OCI-LY7 (cell line): ENCODE data around the gene GSTA1.
"Not testable (repeated sequence)": the region's sequence is repeated elsewhere in the genome, so short reads cannot be mapped to it uniquely, and the experiment has no call there.

Experiments
- CTCF ChIP-seq: fragments of 200-600 bp; sonication (generic); conservative IDR thresholded peaks from 2 replicates; pipeline ENCODE4 v1.5.1; 2014; ENCODE audit warnings: mild to moderate bottlenecking, antibody characterized with exemption, low read length, moderate library complexity, mixed read lengths
- EZH2phosphoT487 ChIP-seq: fragments of 200-600 bp; sonication (generic); IDR thresholded peaks from 2 replicates; pipeline ENCODE4 v1.6.1; 2018; ENCODE audit warnings: low read depth, borderline replicate concordance, mild to moderate bottlenecking, mixed run types, antibody characterized with exemption, low read length, moderate library complexity, mixed read lengths

DNA sequence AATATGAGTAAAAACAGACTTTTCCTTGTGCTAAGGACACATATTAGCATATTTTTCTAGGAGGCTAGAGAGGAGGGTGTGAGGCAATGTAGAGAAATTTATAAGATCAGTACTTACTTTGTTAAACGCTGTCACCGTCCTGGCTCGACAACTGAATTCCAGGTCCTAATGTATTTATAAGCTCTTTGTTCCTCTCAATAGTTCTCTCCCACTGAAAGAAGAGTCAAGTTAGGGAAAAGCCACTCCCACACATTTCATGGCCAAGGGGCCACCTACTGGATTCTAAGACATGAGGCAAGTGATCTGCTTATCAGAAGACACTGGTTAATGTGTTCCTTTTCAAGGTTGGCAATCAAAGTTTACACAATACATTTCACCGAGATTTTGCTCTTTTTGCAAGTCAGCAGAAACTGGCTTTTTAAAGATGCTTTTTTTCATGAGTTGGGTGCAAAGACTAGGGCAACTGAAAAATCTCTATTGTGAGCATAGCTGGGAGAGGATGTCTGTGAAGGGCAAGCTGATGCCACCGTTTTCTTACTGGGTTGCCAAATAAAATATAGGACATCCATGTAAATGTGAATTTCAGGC, at the start of gene GSTA1:
- not testable (repeated sequence) for TF ChIP-seq CTCF, EZH2phosphoT487
